GM21367 (cell line): ENCODE measurements around the gene COA1.
A peak's percentile ranks its signal among the peaks of the same experiment; 100 is the strongest.
"Not testable (repeated sequence)": the region's sequence is repeated elsewhere in the genome, so short reads cannot be mapped to it uniquely, and the experiment has no call there.

Experiments used
- ATAC-seq: cut with Tn5 transposase; IDR thresholded peaks from one replicate; pipeline ENCODE4 v1.9.1; 2021; ENCODE audit not compliant: unreplicated experiment

COA1 gene

GRCh38 chr7:43758822-43759683 lies 29.7 kb upstream of the COA1 start:
- ATAC-seq = peak; percentile 47

GRCh38 chr7:43758029-43758821 lies 28.9 kb upstream of the COA1 start, which contains the start of gene BLVRA:
Gene BLVRA, plus strand, starts transcription at chr7:43758680. Its CDS starts 12,479 bp downstream, at chr7:43771159.
- peak; percentile 66 for ATAC-seq

DNA sequence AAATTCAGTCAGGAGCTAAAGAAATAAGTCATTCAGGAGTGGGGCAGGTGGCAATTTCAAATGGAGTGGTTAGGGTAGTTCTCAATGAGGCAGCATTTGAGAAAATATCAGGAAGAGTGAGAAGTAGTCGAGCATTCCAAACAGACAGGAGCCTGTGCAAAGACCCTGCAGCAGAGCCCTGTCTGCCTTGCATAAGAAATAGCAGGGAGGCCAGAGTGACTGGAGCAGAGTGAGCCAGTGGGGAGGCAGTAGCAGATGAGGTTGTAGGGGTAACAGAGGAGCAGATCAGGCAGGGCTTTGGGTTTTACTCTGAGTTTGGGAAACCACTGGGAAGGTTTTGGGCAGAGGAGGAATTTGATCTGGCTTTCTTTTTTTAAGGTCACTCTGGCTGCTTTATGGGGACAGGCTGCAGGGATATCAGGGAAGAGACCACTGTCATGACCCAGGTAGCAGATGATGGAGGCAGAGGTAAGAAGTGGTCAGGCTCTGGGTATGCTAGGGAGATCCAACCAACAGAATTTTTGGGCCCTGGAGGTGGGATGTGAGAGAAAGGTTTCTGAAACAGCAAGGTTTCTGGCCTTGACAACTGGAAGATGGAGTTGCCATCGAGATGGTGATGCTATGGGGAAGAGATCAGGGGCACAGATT lies 27.9 kb upstream of the COA1 start:
- no peak for ATAC-seq

GRCh38 chr7:43756368-43757072 lies 27.2 kb upstream of the COA1 start:
- no peak for ATAC-seq

DNA sequence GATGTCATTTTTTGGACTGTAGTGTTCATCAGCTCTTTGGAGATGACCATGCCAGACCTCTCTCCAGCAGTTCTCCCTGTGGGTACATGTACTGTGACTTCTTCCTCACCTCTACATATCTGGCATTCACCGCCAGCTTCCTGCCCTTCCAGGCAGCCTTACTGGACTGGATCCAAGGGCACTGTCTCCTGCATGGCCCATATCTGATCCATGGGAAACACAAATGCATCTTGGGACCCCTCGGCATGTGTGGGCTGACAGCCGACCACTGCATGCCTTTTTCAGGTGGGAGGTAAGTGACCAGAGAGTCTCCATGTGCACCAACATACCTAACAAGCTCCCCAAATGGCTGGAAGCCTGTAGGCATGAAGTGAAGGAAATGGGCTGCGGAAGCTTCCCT lies 25.3 kb upstream of the COA1 start:
- no peak for ATAC-seq

- ATAC-seq = no peak
Observed at GRCh38 chr7:43753843-43754242, 24.5 kb upstream of the COA1 start.

DNA sequence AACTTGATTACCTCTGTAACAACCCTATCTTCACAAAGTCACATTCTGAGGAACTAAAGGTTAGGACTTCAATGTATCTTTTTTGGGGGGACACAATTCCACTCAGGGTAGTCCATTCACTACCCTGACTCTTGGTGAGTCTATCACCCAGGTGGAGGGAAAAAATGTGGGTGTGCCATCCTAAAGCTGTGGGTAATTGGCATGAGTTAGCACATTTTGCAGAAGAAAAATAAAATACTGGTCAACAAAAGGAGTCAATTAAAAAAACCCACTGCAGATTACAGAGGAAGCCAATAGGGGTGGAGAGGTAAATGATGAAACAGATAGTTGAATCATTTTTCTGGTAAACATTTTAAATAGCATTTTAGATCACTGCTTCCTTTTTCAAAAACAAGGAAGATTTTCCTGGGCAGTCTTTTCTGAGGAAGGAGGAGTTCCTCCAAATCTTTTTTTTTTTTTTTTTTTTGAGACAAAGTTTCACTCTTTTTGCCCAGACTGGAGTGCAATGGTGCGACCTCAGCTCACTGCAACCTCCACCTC lies 24.0 kb upstream of the COA1 start:
- no peak for ATAC-seq

DNA sequence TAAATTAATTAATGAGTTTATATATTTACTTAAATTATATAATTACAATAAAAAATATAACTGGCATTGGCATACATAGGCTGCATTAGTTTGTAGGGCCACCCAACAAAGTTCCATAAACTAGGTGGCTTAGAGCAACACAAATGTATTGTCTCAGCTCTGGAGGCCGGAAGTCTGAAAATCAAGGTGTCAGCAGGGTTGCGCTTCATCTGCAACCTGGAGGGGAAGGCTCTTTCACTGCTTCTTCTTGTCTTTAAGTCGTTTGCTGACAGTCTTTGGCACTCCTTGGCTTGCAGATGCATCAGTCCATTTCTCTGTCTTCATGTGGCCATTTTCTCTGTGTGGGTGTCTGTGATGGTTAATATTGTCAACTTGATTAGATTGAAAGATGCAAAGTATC lies 23.1 kb upstream of the COA1 start:
- ATAC-seq = no peak

- ATAC-seq = no peak
Observed at GRCh38 chr7:43750016-43750887, 20.9 kb upstream of the COA1 start.

DNA sequence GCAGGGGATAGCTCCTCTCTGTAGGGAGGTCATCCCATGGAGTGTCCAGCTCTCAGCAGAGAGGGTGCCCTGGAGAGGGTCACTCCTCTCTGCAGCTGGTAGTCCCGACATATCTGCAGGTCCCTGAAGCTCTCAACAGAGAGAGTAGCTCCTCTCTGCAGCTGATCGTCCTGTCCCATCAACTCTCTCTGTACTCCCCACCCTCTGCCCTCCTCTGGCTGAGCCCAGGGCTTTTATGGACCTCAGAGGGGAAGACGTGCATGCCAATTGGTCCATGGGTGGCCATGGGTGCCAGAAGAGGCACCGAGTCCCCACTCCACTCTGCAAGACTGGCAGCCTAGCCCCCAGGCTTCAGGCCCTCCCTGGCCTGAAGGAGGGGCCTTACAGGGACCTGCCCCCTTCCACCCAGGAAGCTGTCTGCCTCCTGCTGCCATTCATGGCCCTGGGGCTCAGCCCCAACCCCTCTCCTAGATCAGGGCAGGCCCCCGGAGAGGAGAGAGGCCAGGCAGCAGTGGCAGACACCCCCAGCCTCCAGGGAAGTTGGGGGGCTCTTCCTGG lies 20.1 kb upstream of the COA1 start:
- no peak for ATAC-seq

DNA sequence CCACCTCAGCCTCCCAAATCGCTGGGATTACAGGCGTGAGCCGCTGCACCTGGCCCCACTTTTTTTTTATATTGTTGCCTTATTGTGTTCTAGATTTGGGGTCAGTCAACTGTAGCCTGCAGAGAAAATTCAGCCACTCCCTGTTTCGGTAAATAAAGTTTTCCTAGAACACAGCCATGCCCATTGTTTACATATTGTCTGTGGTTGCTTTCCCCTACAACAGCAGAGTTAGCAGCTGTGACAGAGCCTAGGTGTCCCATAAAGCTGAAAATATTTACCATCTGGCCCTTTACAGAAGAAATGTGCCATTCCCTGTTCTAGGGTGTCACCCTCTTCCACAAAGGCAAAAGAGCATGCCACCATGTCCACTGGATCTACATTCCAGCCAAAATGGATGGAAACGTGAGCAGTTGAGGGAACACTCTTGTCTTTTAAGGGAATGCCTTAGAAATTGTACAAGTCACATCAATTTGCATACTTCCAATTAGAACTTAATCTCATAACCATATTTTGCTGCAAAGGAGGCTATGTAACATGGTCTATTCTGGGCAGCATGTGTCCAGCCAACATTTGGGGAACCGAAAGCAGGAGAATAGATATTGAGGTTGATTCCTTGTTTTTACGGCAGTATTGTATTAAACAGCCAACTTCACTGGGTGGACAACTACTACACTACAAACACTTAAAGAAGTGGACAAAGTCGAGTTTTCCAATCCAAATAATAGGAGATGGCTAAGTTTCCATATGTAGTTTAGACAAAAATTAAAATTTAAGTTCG lies 18.2 kb upstream of the COA1 start:
- ATAC-seq = no peak

GRCh38 chr7:43742692-43743091 lies 13.4 kb upstream of the COA1 start:
- no peak for ATAC-seq

GRCh38 chr7:43737467-43738127 lies 8.3 kb upstream of the COA1 start:
- ATAC-seq = no peak

- ATAC-seq = peak; percentile 57
Observed at GRCh38 chr7:43735802-43736603, 6.7 kb upstream of the COA1 start.

- no peak for ATAC-seq
Observed at GRCh38 chr7:43735403-43735801, 6.1 kb upstream of the COA1 start.

DNA sequence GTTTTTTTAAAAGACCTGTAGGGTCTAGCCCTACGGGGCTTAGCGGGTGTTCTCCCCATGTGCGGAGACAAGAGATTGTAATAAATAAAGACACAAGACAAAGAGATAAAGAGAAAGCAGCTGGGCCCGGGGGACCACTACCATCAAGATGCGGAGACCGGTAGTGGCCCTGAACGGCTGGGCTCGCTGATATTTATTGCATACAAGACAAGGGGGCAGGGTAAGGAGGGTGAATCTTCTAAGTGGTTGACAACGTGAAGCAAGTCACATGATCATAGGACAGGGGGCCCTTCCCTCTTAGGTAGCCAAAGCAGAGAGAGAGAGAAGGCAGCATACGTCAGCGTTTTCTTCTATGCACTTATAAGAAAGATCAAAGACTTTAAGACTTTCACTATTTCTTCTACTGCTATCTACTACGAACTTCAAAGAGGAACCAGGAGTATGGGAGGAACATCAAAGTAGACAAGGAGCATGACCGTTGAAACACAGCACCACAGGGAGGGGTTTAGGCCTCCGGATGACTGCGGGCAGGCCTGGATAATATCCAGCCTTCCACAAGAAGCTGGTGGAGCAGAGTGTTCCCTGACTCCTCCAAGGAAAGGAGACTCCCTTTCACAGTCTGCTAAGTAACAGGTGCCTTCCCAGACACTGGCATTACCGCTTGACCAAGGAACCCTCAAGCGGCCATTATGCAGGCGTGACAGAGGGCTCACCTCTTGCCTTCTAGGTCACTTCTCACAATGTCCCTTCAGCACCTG lies 5.4 kb upstream of the COA1 start:
- ATAC-seq = not testable (repeated sequence)

GRCh38 chr7:43731494-43731893 lies 2.2 kb upstream of the COA1 start:
- not testable (repeated sequence) for ATAC-seq
